HG02884 (cell line): ENCODE measurements around the gene P2RX3.
A peak's percentile ranks its signal among the peaks of the same experiment; 100 is the strongest.
"Not testable (repeated sequence)": the region's sequence is repeated elsewhere in the genome, so short reads cannot be mapped to it uniquely, and the experiment has no call there.

Source experiments
- ATAC-seq: cut with Tn5 transposase; IDR thresholded peaks from one replicate; pipeline ENCODE4 v1.9.1; 2021; ENCODE audit warnings: mild to moderate bottlenecking, moderate library complexity; ENCODE audit not compliant: unreplicated experiment

P2RX3 gene

DNA sequence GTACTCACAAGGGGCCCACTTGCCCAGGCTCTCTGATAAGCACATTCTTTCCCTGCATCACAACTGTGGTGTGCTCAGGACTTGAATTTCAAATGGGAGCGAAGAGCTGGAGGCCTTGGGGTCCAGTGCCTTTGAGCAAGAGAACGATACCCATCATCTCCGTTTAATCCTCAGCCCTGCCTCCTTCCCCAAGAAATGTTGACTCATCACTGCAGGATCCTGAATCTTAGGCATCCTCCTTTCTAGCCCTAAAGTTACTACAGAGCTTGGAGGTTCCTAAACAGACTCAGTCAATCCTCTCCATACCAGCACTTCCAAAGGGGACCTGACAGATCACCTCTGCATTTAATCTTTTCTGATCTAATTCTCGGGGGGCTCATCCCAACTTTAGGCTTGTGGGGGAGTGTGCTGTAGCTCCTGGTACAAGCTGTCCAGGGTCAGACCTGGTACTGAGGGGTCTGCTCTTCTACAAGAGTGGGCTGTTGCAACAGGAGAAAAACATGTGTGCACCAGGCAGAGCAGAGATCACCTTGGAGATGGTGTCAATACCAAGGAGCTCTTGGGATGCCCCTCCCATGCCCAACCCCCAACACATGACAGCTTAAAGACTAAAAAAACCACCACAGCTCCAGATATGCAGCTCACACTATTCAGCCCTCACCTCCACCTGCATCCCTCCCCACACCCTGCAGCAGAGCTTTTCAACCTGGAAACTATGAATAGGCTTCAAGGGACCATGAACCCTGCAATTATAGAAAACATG is 56.2 kb downstream of the P2RX3 start:
- no peak for ATAC-seq

DNA sequence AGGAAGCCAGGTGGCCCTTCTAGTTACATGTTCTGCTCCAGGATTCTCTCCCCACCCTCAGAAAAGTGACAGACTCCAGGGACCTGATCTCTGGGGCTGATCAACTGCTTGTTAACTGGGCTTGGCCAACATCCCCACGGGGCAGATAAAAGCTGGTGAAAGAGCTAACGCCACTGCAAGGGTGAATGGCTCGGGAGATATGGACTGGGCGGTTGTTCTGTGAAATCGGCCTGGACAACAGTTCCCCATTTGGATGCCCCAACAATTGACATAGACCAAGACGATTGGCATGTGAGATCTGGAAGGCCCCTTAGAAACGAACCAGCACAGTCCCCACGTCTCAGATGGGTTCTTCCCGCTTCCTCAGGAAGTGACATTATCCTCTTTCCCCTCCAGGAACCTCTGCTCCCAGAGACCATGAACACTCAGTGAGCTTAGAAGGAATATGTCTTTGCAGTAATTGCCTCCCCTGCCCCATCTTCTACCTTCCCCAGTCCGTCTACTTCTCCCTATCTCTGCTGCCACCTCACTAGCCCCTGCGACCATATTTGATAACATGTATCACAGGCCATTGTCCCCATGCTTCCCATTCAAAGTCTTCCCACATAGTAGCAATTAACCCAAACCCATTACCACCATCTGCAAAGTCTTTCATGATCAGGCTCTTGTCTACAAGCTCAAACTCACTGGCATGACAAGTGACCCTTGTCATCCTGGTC is 57.9 kb downstream of the P2RX3 start:
- no peak for ATAC-seq

DNA sequence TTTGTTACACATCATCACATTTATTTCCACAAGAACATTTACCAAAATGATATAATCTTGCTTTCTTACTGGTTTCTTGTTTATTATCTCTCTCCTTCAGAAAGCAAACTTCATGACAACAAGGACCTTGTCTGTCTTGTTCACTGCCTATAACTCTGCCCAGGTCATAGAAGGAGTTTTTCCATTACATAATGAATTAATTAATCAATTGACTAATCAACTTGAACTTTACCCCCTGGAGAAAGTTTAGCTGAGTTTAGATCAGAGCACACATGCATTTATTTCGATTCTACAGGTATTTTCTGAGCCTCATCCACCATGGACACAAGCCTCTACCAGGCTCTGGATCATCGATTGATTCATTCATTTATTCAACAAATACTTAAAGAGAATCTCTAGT is 58.6 kb downstream of the P2RX3 start:
- no peak for ATAC-seq

DNA sequence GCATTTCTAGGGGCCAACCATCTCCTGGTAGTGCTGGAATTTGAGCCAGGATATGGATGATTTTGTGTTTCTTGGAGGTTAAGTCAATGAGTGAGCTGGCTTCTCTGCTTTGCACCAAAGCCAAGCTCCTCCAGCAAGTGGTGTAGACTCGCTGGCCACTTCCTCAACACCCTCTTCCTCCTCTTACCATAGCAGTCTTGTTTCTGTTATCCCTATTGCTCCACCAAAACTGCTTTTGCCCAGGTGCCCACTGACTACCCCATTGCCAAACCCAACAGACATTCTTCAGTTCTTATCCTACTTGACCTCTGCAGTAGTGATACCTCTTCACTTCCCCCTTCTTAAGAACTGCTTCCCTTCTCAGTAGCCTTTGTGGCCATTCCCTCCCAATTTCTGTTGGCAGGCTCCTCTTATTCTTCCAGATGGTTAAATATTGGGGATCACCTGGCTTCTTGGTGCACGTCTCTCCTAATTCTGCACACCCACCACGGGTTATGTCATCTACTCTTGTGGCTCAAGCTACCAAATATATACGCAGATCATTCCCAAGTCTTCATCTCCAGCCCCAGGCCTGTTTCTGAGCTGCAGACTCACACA is 59.3 kb downstream of the P2RX3 start:
- ATAC-seq = no peak

DNA sequence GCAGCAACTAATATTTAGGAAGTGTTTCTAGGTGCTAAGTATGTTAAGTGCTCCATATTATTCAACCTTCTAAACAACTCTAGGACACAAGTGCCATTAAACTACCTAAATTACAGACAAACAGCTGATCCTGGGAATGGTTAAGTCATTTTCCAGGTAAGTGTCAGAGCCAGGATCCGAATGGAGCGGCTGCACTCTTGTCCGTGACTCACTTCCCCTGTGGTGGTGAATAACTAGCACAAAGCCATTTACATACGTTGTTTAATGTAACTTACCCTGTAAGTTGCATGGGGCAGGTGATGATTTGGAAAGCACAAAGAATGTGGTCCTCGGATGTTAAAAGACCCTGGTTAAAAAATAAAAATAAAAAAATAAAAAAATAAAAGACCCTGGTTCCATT is 61.1 kb downstream of the P2RX3 start:
- no peak for ATAC-seq

DNA sequence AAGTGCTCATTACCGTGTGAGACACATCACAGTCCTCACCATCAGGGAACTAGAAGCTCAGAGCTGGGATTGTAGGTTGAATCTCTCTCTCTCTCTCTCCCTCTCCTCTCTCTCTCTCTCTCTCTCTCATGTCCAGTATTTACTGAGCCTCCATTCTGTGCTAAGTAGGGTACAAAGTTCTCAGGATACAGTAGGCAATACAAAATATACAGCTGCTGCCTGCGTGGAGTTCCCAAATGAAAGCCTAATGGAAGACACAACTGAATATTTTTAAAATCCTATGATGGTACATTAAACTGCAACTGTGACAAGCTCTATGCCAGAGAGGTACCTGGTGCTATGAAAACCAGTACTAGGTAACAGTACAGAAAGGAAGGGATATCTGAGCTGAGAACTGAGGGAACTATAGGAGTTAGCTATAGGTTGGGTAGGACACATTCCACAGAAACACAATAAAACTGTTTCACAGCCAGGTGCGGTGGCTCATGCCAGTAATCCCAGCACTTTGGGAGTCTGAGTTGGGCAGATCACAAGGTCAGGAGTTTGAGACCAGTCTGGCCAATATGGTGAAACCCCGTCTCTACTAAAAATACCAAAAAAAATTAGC is 61.9 kb downstream of the P2RX3 start:
- ATAC-seq = no peak

DNA sequence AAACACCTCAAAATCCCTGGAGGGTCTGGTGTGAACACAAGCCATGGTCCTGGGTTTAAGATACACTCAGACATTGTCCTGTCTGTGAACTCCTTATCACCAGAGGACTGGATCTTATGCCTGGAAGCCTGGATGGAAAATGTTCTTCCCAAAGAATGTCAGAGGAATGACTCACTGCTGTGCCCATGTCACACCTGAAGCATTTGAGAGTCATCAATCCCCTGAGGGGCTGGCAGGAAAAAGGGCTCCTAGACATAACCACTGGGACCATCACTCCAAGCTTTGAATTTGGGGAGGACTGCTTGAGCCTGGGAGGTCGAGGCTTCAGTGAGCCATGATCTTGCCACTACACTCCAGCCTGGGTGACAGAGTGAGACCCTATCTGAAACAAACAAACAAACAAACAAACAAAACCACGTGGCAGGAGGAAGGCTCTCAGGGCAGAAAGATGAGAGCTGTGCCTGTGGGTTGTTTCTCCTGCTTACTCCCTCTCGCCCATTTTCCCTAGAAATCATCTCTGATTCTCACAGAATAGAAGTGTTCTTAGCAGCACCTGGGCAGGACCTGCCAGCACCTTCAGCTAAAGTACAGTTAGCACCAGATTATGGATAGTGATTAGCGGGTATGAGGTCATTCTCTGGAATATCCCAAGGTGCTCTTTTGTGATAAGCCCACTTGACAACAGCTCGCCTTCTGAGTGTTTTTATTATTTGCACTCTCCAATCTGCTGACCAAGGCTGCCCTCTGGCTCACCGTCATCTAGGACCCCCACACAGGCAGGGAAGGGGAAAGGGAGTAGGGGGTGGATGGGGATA is 64.2 kb downstream of the P2RX3 start:
- ATAC-seq = no peak

DNA sequence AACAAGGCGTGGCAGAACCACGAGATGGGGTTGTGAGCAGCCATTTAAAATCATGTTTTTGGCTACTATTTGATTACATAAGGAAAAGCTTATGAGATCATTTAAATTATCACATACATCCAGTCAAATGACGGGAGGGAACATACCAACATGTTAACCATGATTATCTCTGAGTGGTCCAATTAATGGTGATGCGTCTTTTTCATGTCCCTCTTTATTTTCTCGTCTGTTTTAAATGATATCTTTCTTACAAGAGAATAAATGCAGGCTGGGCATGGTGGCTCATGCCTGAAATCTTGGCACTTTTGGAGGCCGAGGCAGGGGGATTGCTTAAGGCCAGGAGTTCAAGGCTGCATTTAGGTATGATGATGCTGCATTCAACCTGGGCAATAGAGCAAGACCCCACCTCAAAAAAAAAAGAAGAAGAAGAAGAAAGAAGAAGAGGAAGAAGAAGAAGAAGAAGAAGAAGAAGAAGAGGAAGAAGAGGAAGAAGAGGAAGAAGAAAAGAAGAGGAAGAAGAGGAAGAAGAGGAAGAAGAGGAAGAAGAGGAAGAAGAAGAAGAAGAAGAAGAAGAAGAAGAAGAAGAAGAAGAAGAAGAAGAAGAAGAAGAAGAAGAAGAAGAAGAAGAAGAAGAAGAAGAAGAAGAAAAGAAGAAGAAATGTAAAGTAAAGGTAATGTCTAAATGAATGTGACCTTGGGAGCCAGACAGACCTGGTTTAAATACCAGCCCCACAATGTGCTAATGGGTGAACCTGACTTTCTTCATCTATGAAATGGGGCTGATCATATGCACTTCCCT is 65.0 kb downstream of the P2RX3 start:
- not testable (repeated sequence) for ATAC-seq

DNA sequence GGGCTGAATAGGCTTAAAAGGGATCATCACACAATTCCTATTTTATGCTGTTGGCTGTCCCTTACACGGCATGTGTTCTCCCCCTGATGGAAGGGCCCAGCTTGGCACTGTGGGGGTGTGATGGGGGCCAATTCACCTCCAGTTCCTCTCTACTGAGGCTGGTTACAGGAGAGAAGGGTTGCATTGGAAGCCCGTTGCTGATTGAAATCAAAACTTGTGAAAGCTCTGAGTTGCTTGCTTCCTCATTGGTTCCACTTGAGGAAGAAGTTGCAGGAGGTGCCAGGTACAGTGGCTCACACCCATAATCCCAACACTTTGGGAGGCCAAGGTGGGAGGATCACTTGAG is 65.6 kb downstream of the P2RX3 start:
- peak; percentile 29 for ATAC-seq

DNA sequence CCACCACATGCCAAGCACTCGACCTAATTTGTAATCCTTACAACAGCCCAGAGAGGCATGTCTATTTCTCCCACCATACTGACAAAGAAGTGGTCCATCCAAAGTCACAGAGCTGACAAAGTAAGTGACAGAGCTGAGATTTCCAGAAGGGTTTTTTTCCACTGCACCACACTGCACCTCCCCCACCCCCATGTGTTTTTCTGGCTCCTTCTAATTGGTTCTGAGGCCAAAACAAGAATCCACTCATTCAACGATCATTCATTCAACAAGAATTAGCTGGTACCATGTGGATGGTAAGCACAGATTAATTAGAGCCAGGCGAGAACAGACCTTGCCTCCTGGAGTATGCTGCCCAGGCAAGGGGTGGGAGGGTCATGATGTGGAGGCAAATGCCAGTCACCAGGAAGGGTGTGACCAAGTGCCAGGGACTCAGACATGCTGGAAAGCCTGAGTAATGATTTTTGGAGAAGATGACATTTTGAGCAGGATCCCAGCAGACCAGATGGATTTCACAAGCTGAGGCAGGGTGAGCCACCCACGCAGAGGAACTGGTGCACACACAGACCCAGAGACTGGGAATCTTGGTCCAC is 67.2 kb downstream of the P2RX3 start:
- ATAC-seq = no peak

DNA sequence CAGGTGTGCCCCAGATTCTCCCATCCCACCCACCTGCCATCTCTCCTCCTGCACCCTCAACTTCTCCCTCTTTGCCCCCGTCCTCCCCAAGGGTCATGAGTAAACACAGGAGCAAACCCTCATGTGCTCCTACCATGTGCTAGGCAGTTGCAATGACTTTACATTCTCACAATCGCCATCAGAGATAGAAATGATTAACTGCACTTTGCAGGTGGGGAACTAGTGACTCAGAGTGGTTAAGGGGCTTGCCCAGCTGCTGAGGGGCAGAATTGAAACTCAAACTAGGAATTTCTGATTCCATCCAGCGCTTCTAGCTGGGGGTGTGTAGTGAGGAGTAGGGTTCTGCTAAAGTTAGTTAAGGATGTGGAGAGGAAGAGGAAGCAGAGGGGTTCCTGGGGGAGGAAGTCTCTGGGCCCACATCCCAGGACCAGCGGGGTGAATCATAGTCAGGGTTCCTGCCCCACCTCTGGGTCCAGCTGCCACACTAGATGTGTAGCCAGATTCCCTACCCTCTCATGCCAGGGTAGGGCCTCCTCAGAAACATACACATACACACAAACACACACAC is 68.3 kb downstream of the P2RX3 start:
- ATAC-seq = peak; percentile 78

DNA sequence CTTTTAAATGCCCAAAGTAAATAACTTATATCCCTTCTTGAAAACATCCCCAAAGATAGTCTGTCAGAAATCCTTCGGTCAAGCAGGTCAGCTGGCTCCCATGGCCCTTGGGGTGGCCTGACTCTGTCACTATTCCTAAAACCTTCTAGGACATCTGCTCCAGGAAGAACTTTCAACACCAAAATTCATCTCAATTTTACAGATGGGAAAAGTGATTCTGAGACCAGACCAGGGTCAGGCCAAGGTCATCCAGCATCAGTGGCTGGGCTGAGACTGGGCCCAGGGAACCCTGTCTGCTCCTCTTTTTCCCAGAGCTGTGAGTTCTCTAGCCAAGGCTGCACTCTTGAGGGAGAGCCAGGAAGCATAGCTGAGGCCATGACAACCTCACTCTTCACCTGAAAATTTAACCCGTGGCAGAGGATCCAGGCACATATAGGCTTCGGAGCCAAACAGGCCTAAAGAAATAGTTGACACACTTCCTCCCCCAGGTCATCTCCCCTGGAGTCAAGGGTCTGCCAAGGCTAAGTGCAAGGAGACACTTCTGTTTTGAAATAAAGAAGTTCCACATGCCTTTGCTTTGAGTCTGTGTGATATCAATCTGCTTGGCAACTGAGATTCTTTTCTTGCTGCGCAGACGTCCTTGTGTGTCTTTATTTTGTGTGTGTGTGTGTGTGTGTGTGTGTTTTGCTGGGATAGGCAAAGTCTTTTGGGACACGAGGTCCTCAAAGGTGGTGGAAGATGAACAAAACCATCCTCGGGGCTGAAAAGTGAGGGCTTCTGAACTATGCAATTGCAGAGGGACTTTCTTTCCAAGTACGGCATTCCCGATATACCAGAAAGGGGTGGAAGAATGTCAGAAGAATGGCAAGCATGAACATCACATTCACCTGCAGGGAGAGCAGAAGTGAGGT is 69.1 kb downstream of the P2RX3 start:
- no peak for ATAC-seq

DNA sequence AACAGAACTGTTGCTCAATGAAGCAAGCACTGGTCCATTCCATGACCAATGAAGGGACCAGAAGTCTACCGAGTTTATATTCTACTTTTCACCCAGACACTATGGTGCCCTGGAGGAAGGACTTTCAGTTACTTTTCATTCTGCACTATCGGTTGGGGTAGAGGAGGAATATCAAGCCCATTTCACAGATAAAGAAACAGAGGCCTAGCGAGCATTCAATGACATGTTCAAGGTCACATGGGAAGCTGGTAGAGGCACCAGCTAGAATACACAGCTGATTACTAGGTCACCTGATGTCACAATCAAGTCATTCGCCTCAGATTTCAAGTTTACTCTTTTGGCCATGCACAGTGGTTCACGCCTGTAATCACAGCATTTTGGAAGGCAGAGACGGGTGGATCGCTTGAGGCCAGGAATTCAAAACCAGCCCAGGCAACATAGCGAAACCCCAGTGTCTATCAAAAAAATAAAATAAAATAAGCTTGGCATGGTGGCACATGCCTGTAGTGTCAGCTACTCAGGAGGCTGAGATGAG is 69.9 kb downstream of the P2RX3 start:
- no peak for ATAC-seq

DNA sequence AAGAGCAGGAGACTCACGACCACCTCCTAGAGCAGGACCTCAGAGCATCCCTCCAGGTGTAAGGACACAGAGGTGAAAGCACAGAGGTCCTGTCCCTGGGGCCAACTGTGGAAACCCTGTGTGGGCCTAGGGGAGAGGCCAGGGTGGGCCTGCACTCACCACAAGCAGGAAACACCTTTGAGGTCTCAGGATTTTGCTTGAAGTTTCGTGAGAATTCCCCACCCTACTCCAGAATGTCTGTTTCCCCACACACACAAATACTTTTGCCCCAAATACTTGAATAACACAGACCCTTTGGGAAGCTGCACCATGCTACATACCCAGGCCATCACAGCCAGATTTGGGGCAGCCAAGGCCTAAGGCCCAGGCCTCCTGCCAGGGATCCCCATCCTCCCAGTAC is 70.6 kb downstream of the P2RX3 start:
- ATAC-seq = no peak

DNA sequence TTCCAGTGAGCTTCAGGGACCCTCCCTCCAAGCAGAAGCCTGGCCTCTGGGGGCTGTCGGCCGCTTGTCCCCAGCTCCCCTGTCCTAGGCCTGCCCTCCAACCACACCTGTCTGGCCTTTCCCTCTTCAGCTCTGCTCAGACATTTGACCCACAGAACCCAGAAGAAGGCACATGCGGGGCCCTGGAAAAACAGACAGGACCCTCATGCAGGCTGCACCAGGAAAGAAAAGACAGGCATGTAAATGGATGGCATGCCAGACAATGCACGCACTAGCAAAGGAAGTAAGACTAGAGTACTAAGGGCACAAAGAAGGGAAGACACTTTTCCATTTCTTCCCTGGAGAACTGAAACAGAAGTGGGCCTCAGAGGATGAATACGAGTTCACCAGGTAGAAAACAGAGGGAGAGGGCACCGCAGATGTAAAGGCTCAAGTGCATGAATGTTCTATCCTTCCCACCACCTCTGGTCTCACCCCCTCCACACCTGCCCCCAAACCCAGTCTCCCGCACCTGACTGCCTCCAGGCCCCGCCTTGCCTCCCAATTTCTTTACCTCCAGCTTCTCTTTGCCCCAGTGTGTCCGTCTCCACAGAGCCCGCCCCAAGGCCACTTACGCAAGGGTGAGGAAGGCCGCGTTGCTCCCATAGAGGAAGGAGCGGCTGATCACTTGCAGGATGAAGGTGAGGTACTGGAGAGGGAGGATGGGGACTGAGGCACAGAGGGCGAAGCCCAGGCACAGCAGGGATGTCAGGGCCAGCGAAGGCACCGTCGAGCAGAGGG is 71.4 kb downstream of the P2RX3 start:
- no peak for ATAC-seq

DNA sequence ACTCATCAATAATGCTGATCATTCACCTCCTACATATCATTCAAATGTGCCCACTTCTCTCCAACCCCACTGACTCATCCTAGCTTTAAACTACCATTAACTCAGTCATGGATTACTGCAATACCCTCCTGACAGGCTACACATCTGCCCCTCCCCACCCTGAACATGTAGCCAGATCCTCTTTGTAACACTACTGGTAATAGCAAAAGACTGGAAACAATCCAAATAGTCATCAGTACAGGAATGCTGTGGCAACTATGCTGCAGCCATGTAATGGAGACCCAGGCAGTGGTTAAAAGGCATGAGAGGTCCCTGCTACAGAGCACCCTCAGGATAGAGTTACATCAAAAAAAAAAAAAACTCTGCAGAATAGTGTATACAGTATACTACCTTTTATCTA is 72.1 kb downstream of the P2RX3 start:
- ATAC-seq = no peak

DNA sequence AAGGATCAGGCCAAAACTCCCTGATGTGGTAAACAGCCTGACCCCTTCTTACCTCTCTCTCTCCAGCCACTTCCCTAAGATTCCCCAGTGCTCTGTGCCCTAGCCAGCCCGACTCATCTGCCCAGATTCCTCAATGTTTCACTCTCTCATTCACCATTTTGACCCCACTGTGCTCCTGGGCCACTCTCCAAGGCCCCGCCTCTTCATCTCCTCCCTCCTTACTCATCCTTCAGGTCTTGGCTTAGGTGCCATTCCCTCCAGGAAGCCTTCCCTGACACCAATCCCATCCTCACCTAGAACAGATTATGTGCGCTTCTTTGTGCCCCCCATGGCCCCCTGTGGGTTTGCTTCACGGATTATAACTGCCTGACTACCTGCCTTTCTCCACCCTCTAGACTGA is 75.5 kb downstream of the P2RX3 start:
- ATAC-seq = no peak
